ENCODE results near the gene XPO5.
"Not testable (repeated sequence)": the region's sequence is repeated elsewhere in the genome, so short reads cannot be mapped to it uniquely, and the experiment has no call there.

Gene XPO5

GRCh38 chr6:43575772-43576551, at the start of gene XPO5, which contains the start of gene POLH:
TSS of gene XPO5 (minus strand) at chr6:43576038. CDS start at chr6:43575864, 174 bp downstream.
TSS of gene POLH (plus strand) at chr6:43576185. CDS start at chr6:43582320, 6,135 bp downstream.
- DNase-seq = peak; percentile 90

- no peak for DNase-seq
Observed at GRCh38 chr6:43625393-43625992, 49.7 kb upstream of the XPO5 start.

GRCh38 chr6:43624786-43625288, 49.0 kb upstream of the XPO5 start:
- no peak for DNase-seq

- DNase-seq = no peak
Observed at GRCh38 chr6:43623880-43624785, 48.3 kb upstream of the XPO5 start.

GRCh38 chr6:43622541-43622940, 46.7 kb upstream of the XPO5 start:
- DNase-seq = no peak

DNA sequence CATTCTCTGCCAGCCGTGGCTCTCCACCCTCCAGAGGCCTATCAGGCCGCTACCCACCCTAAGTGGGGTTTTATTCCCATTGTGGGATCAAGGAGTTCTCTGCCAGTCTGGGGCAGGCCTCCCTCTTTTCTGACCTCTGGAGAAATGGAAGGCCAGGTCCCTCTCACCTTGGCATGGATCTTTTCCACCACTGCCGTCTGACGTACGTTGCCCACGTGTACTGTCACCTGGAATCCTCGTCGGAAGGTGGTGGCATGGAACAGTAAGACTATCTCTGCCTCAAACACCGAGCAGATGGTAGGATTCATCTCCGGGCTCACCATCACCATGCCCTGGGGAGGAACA, 46.0 kb upstream of the XPO5 start:
- no peak for DNase-seq

- DNase-seq = no peak
Observed at GRCh38 chr6:43621078-43621835, 45.4 kb upstream of the XPO5 start.

GRCh38 chr6:43616725-43617472, 41.1 kb upstream of the XPO5 start:
- no peak for DNase-seq

GRCh38 chr6:43614396-43614730, 38.5 kb upstream of the XPO5 start:
- DNase-seq = no peak

DNA sequence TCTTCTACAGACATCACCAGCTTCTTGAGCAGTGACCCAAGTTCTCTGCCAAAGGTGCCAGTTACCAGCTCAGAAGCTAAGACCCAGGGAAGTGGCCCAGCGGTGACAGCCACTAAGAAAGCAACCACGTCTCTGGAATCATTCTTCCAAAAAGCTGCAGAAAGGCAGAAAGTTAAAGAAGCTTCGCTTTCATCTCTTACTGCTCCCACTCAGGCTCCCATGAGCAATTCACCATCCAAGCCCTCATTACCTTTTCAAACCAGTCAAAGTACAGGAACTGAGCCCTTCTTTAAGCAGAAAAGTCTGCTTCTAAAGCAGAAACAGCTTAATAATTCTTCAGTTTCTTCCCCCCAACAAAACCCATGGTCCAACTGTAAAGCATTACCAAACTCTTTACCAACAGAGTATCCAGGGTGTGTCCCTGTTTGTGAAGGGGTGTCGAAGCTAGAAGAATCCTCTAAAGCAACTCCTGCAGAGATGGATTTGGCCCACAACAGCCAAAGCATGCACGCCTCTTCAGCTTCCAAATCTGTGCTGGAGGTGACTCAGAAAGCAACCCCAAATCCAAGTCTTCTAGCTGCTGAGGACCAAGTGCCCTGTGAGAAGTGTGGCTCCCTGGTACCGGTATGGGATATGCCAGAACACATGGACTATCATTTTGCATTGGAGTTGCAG, 38.0 kb upstream of the XPO5 start:
- DNase-seq = no peak

- no peak for DNase-seq
Observed at GRCh38 chr6:43610431-43610830, 34.6 kb upstream of the XPO5 start.

GRCh38 chr6:43609402-43609801, 33.6 kb upstream of the XPO5 start:
- no peak for DNase-seq

DNA sequence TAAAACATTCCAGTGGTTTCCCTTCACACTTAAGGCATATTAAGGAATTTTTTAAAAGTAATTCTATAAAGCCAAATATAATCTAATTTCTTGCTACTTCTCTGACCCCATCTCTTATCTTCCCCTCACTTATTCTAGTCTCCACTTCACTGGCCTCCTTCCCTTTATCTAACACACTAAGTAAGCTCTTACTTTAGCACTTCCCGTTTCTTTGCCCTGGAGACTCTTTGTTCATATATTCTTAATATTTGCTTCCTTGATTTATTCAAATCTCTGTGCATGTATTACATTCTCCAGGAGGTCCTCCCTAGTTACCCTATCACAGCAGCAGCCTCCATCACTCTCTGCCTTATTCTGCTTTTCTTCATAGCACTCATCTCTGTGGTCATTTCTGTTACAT, 33.0 kb upstream of the XPO5 start:
- DNase-seq = no peak

- DNase-seq = peak; percentile 14
Observed at GRCh38 chr6:43608310-43608763, 32.5 kb upstream of the XPO5 start.

DNA sequence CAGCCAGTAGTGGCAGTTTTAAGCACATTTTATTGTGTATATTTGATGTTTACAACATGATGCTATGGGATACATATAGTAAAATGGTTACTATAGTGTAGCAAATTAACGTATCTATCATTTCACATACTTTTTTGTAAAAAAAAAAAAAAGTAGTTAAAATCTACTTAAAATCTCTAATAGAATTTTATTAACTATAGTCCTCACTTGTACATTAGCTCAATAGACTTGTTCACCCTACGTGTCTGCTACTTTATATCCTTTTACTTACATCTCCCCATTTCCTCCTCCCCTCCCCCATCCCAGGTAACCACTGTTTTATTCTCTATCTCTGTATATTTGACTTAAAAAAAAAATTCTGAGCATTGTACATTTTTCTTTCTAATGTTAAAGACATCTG, 30.2 kb upstream of the XPO5 start:
- no peak for DNase-seq

DNA sequence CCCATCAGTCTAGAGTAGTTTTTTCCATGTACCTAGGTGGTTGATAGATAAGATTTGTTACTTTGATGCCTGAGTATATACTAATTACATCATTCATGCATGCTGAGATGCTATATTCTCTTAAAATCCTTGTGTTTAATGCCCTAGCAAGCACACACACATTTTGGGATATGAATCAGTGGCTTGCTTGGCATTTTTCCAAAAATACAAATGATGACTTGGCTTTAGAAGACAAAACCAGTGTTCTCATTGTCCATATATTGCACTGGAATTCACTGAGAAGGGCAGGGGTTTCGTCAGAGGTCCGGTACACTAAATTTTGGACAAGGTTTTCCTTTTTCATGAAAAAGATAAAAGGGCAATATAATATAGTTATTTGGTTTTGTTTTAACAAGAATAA, 28.3 kb upstream of the XPO5 start:
- no peak for DNase-seq

DNA sequence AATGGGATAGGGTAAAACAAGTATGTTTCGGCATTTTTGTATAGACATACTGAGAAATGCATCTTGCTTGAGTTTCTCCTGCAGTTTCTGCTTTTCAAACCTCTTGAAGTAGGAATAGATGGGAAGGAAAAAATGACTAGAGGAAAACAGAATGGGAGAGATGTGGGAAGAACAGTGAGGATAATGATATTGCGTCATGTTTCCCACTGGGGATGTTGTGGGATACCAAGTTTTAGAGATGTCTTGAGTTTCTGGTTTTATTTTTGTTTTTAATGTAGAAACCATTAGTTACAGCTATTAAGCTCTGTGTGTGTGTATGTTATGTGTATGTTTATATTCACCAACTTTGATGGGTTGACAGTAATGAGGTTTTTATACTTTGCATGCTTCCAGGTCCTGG, 24.8 kb upstream of the XPO5 start:
- DNase-seq = no peak

- DNase-seq = no peak
Observed at GRCh38 chr6:43593938-43594337, 18.1 kb upstream of the XPO5 start.

GRCh38 chr6:43589564-43589963, 13.7 kb upstream of the XPO5 start:
- not testable (repeated sequence) for DNase-seq

DNA sequence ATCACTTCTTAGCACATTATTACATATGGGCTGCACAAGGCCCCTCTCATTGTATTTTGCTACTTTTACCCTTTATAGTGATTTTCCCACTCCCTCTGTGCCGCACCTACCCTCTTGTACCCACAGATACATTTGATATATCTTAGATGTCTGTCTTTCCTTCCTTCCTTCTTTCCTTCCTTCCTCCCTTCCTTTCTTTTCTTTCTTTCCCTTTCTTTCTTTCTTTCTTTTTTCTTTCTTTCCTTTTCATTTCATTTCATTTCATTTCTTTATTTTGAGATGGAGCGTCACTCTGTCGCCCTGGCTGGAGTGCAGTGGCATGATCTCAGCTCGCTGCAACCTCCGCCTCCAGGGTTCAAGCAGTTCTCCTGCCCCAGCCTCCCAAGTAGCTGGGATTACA, 12.4 kb upstream of the XPO5 start:
- no peak for DNase-seq

- DNase-seq = no peak
Observed at GRCh38 chr6:43584892-43585570, 9.2 kb upstream of the XPO5 start.

Data from DMS 273 treated with DMSO at 0.1 percent for 48 hours (cell line).